Measurements from ENCODE around the gene MYMK. TPM values are rescaled to one million over a fixed set of nuclear protein-coding genes. Genes with fewer than 3 reads are reported as not detected.

The MYMK gene
- total RNA-seq, 1 experiment from 2014 or later = not detected

GRCh38 chr9:133516256-133516960 lies 8.4 kb downstream of the MYMK start:
- no peak overlapping the region for H3K4me2 ChIP-seq (ENCODE audit: low read length)
- no TSS peak for BruUV-seq (replicated peaks)
- DNase-seq (ENCODE audit: low read depth, low spot score) (no peak), ATAC-seq (no peak)
- no peak overlapping the region for H3K4me3 ChIP-seq (replicated peaks in 1 of 2; ENCODE audit: low read depth in 1 of 2, low read length in 2 of 2)
- H3K27me3 ChIP-seq (ENCODE audit: insufficient read depth, low read length) = no peaks in the 10 kb centered on the region
- H2AFZ ChIP-seq (ENCODE audit: low read depth, low read length, poor library complexity, severe bottlenecking) = no peak overlapping the region
- no peaks in the 10 kb centered on the region for H3K79me2 ChIP-seq (ENCODE audit: insufficient read depth, low read length)
- no peak overlapping the region for H3K27ac ChIP-seq (ENCODE audit: low read depth, low read length)
- TF ChIP-seq YY1 (IDR thresholded peaks at IDR 0.05; ENCODE audit: extremely low read depth, insufficient replicate concordance, low read depth, low read length) = no peak
- H4K20me1 ChIP-seq (ENCODE audit: insufficient read depth) = no peaks in the 10 kb centered on the region
- CTCF ChIA-PET = no interaction called here
- H3K36me3 ChIP-seq (ENCODE audit: control insufficient read depth in 1 of 2, insufficient read depth in 2 of 2, low read length in 2 of 2) = no peaks in the 10 kb centered on the region
- RAD21 ChIA-PET (ENCODE audit: low non-redundant PET in 1 of 2, low total read pairs in 2 of 2, uncharacterized antibody in 2 of 2, unreplicated experiment in 2 of 2) = no interaction called here
- POLR2A ChIA-PET = no interaction called here
- H3K9me2 ChIP-seq (ENCODE audit: insufficient read depth) = no peaks in the 10 kb centered on the region
- no peaks in the 10 kb centered on the region for H3K9me3 ChIP-seq (ENCODE audit: control insufficient read depth in 1 of 2, insufficient read depth in 1 of 2, low read depth in 1 of 2, low read length in 2 of 2)
- H3K4me1 ChIP-seq (ENCODE audit: control insufficient read depth in 1 of 2, insufficient read depth in 2 of 2, low read length in 2 of 2) = no peaks in the 10 kb centered on the region
- no peak overlapping the region for H3K9ac ChIP-seq (ENCODE audit: low read length)
- intact Hi-C loops (cut with micrococcal nuclease) = no loop called here

- H3K27ac ChIP-seq (ENCODE audit: low read depth, low read length) = no peak overlapping the region
- H3K9ac ChIP-seq (ENCODE audit: low read length) = no peak overlapping the region
- RAD21 ChIA-PET (ENCODE audit: low non-redundant PET in 1 of 2, low total read pairs in 2 of 2, uncharacterized antibody in 2 of 2, unreplicated experiment in 2 of 2) = no interaction called here
- DNase-seq (ENCODE audit: low read depth, low spot score) (no peak), ATAC-seq (no peak)
- no peaks in the 10 kb centered on the region for H3K27me3 ChIP-seq (ENCODE audit: insufficient read depth, low read length)
- no peak for TF ChIP-seq SIN3A (IDR thresholded peaks at IDR 0.05; ENCODE audit: low read depth)
- no peak for TF ChIP-seq POLR2AphosphoS5 (IDR thresholded peaks at IDR 0.05; ENCODE audit: low read depth, low read length)
- no peak for TF ChIP-seq REST (IDR thresholded peaks at IDR 0.05; ENCODE audit: low read depth)
- no peaks in the 10 kb centered on the region for H3K36me3 ChIP-seq (ENCODE audit: control insufficient read depth in 1 of 2, insufficient read depth in 2 of 2, low read length in 2 of 2)
- no peaks in the 10 kb centered on the region for H3K79me2 ChIP-seq (ENCODE audit: insufficient read depth, low read length)
- no peak overlapping the region for H2AFZ ChIP-seq (ENCODE audit: low read depth, low read length, poor library complexity, severe bottlenecking)
- no peaks in the 10 kb centered on the region for H3K9me2 ChIP-seq (ENCODE audit: insufficient read depth)
- no peak overlapping the region for H3K4me3 ChIP-seq (replicated peaks in 1 of 2; ENCODE audit: low read depth in 1 of 2, low read length in 2 of 2)
- CTCF ChIA-PET = no interaction called here
- intact Hi-C loops (cut with micrococcal nuclease) = no loop called here
- H4K20me1 ChIP-seq (ENCODE audit: insufficient read depth) = no peaks in the 10 kb centered on the region
- no peak overlapping the region for H3K4me2 ChIP-seq (ENCODE audit: low read length)
- no peaks in the 10 kb centered on the region for H3K4me1 ChIP-seq (ENCODE audit: control insufficient read depth in 1 of 2, insufficient read depth in 2 of 2, low read length in 2 of 2)
- H3K9me3 ChIP-seq (ENCODE audit: control insufficient read depth in 1 of 2, insufficient read depth in 1 of 2, low read depth in 1 of 2, low read length in 2 of 2) = no peaks in the 10 kb centered on the region
- POLR2A ChIA-PET = no interaction called here
- no TSS peak for BruUV-seq (replicated peaks)
Observed at GRCh38 chr9:133515615-133516255, 9.0 kb downstream of the MYMK start.

Data from HCT116 (cell line).